Large intestine (tissue), 3 donors: Measurements from ENCODE around the gene SH3PXD2A. TPM values are rescaled to one million over a fixed set of nuclear protein-coding genes. Genes with fewer than 3 reads are reported as not detected.
"Not testable (repeated sequence)": the region's sequence is repeated elsewhere in the genome, so short reads cannot be mapped to it uniquely, and the experiment has no call there.

Experiments used
- DNase-seq, 2 donors: peaks; one replicate each; pipeline versions ENCODE4 v3.0.0 to v3.0.0-alpha.2; 2013
- H3K27ac ChIP-seq: one replicate; pipeline ENCODE4 v1.5.1; 2013; ENCODE audit warnings: low read length
- H3K27me3 ChIP-seq: 2 replicates; pipeline ENCODE4 v1.6.1; 2013; ENCODE audit warnings: low read length; ENCODE audit not compliant: control insufficient read depth, insufficient read depth
- H3K36me3 ChIP-seq: 2 replicates; pipeline ENCODE4 v1.6.1; 2013; ENCODE audit warnings: low read length; ENCODE audit not compliant: control insufficient read depth, insufficient read depth
- H3K4me1 ChIP-seq: one replicate; pipeline ENCODE4 v1.6.1; 2013; ENCODE audit warnings: low read length; ENCODE audit not compliant: control insufficient read depth, insufficient read depth
- H3K4me3 ChIP-seq: one replicate; pipeline ENCODE4 v1.5.1; 2013; ENCODE audit warnings: low read length
- H3K9me3 ChIP-seq: one replicate; pipeline ENCODE4 v1.6.1; 2013; ENCODE audit warnings: mild to moderate bottlenecking, low read depth, low read length, moderate library complexity; ENCODE audit not compliant: control insufficient read depth
- WGBS: methylation state at CpG from one replicate; pipeline ENCODE4 v1.1.5; 2013; ENCODE audit warnings: low lambda C conversion rate; ENCODE audit not compliant: insufficient coverage; 5-methylcytosine and 5-hydroxymethylcytosine counted together
- polyA plus RNA-seq: library from polyadenylated mRNA; unstranded; fragments of 120-200 nt; gene quantifications from one replicate; pipeline ENCODE4 v1.2.1, GENCODE V29; 2013

Gene SH3PXD2A
- polyA plus RNA-seq, 1 donor: 32.0 TPM

GRCh38 chr10:103761075-103761920, 94.1 kb downstream of the SH3PXD2A start:
- no peak overlapping the region for H3K27ac ChIP-seq

GRCh38 chr10:103760233-103760632, 95.1 kb downstream of the SH3PXD2A start:
- not testable (repeated sequence) for DNase-seq, H3K27me3 ChIP-seq, H3K9me3 ChIP-seq, H3K4me3 ChIP-seq
- Histone ChIP-seq H3K4me1 (peaks cover 26% of the 10 kb centered on the region), H3K36me3 (peaks cover 16% of the 10 kb centered on the region), H3K27ac (peak overlapping the region; percentile 36)
- no CpG with 5 or more reads among the region's 3 CpGs for WGBS

More at GRCh38 chr10:103761075-103761920, 94.1 kb downstream of the SH3PXD2A start:
- no peak for DNase-seq
- Histone ChIP-seq H3K27me3 (no peaks in the 10 kb centered on the region), H3K4me1 (peaks cover 26% of the 10 kb centered on the region), H3K4me3 (no peak overlapping the region), H3K36me3 (peaks cover 26% of the 10 kb centered on the region), H3K9me3 (no peaks in the 10 kb centered on the region)
- WGBS: no CpG with 5 or more reads among the region's 7 CpGs

GRCh38 chr10:103759100-103759781, 96.1 kb downstream of the SH3PXD2A start:
- DNase-seq: peak; percentile 86
- Histone ChIP-seq H3K27me3 (no peaks in the 10 kb centered on the region), H3K4me1 (peaks cover 26% of the 10 kb centered on the region), H3K9me3 (no peaks in the 10 kb centered on the region), H3K36me3 (peaks cover 7% of the 10 kb centered on the region), H3K4me3 (no peak overlapping the region), H3K27ac (peak overlapping the region; percentile 36)
- WGBS: no CpG with 5 or more reads among the region's 10 CpGs

- DNase-seq: no peak
- peaks cover 26% of the 10 kb centered on the region for H3K4me1 ChIP-seq
- H3K4me3 ChIP-seq: no peak overlapping the region
- H3K36me3 ChIP-seq: peaks cover 2% of the 10 kb centered on the region
- H3K9me3 ChIP-seq: no peaks in the 10 kb centered on the region
- peak overlapping the region; percentile 36 for H3K27ac ChIP-seq
- 100% methylated on average over 2 of the region's 2 CpGs for WGBS
- no peaks in the 10 kb centered on the region for H3K27me3 ChIP-seq
These were observed 97.1 kb downstream of the SH3PXD2A start for GRCh38 chr10:103758294-103758681.

GRCh38 chr10:103757531-103758293, 97.7 kb downstream of the SH3PXD2A start:
- H3K27ac ChIP-seq: no peak overlapping the region
- H3K4me1 ChIP-seq: peaks cover 26% of the 10 kb centered on the region
- H3K36me3 ChIP-seq: no peaks in the 10 kb centered on the region
- no peaks in the 10 kb centered on the region for H3K27me3 ChIP-seq
- H3K9me3 ChIP-seq: no peaks in the 10 kb centered on the region
- peak; percentile 36 to 41 for DNase-seq
- 100% methylated on average over 2 of the region's 18 CpGs for WGBS
- no peak overlapping the region for H3K4me3 ChIP-seq

- peaks cover 26% of the 10 kb centered on the region for H3K4me1 ChIP-seq
- H3K27me3 ChIP-seq: no peaks in the 10 kb centered on the region
- no peak for DNase-seq
- no CpG with 5 or more reads among the region's 8 CpGs for WGBS
- H3K36me3 ChIP-seq: no peaks in the 10 kb centered on the region
- H3K9me3 ChIP-seq: no peaks in the 10 kb centered on the region
- no peak overlapping the region for H3K27ac ChIP-seq
- H3K4me3 ChIP-seq: no peak overlapping the region
These were observed 99.0 kb downstream of the SH3PXD2A start for GRCh38 chr10:103756277-103756869.

GRCh38 chr10:103752680-103753248, 102.6 kb downstream of the SH3PXD2A start:
- H3K36me3 ChIP-seq: no peaks in the 10 kb centered on the region
- H3K9me3 ChIP-seq: peaks cover 2% of the 10 kb centered on the region
- DNase-seq: no peak
- H3K27ac ChIP-seq: no peak overlapping the region
- H3K27me3 ChIP-seq: no peaks in the 10 kb centered on the region
- H3K4me1 ChIP-seq: peaks cover 7% of the 10 kb centered on the region
- H3K4me3 ChIP-seq: no peak overlapping the region
- no CpG with 5 or more reads among the region's 3 CpGs for WGBS

- no peak for DNase-seq
- no peak overlapping the region for H3K27ac ChIP-seq
- no peaks in the 10 kb centered on the region for H3K36me3 ChIP-seq
- H3K4me3 ChIP-seq: no peak overlapping the region
- H3K9me3 ChIP-seq: peaks cover 2% of the 10 kb centered on the region
- no peaks in the 10 kb centered on the region for H3K4me1 ChIP-seq
- 80% methylated on average over 1 of the region's 7 CpGs for WGBS
- no peaks in the 10 kb centered on the region for H3K27me3 ChIP-seq
These were observed 103.6 kb downstream of the SH3PXD2A start for GRCh38 chr10:103751667-103752290.

- no CpG with 5 or more reads among the region's 5 CpGs for WGBS
- H3K36me3 ChIP-seq: no peaks in the 10 kb centered on the region
These were observed 104.5 kb downstream of the SH3PXD2A start for GRCh38 chr10:103750836-103751235.

More at GRCh38 chr10:103750836-103751235, 104.5 kb downstream of the SH3PXD2A start:
- Histone ChIP-seq H3K4me1 (peaks cover 2% of the 10 kb centered on the region), H3K27ac (no peak overlapping the region), H3K4me3 (no peak overlapping the region), H3K9me3 (peaks cover 2% of the 10 kb centered on the region), H3K27me3 (no peaks in the 10 kb centered on the region)
- DNase-seq: no peak
